Psoas muscle (tissue), 8 donors: ENCODE results near the gene IL21R. TPM values are rescaled to one million over a fixed set of nuclear protein-coding genes. Genes with fewer than 3 reads are reported as not detected.

Experiments
- ATAC-seq, 4 donors: fragments of 200-7000 bp; cut with Tn5 transposase; one replicate each; pipeline ENCODE4 v1.9.1; 2020; ENCODE audit warnings: moderate library complexity in 3 of 4, mild to moderate bottlenecking in 2 of 4
- DNase-seq, 2 donors: peaks; one replicate each; pipeline ENCODE4 v3.0.0-alpha.2; 2020
- H3K27ac ChIP-seq: fragments of 200-600 bp; one replicate; pipeline ENCODE4 v1.8.0; 2022
- H3K27me3 ChIP-seq, 3 donors: fragments of 200-600 bp in 1 of 3; one replicate each; pipeline versions ENCODE4 v1.6.1 to v1.8.0; 2013 to 2022; ENCODE audit warnings: low read length in 2 of 3, mild to moderate bottlenecking in 2 of 3, moderate library complexity in 1 of 3; ENCODE audit not compliant: insufficient read depth in 3 of 3
- H3K36me3 ChIP-seq, 2 donors: fragments of 200-600 bp in 1 of 2; one replicate each; pipeline versions ENCODE4 v1.6.1 to v1.8.0; 2013 to 2022; ENCODE audit warnings: low read depth in 1 of 2, mild to moderate bottlenecking in 1 of 2, moderate library complexity in 1 of 2; ENCODE audit not compliant: insufficient read depth in 1 of 2
- H3K4me1 ChIP-seq: fragments of 200-600 bp; one replicate; pipeline ENCODE4 v1.8.0; 2022
- H3K4me3 ChIP-seq: fragments of 200-600 bp; one replicate; pipeline ENCODE4 v1.8.0; 2022; ENCODE audit warnings: mild to moderate bottlenecking
- H3K9me3 ChIP-seq: fragments of 200-600 bp; one replicate; pipeline ENCODE4 v1.8.0; 2022
- CTCF ChIP-seq: fragments of 200-600 bp; IDR thresholded peaks from one replicate; pipeline ENCODE4 v1.8.0; 2022; ENCODE audit warnings: antibody characterized with exemption
- WGBS, 3 donors: extraction: QIAGEN DNeasy Blood & Tissue Kit; methylation state at CpG; one replicate each; pipeline versions ENCODE4 v1.1.6 to v1.1.7; 2013; 5-methylcytosine and 5-hydroxymethylcytosine counted together
- intact Hi-C, 2 donors: fragments of 100-400 bp; cut with DNase I; formaldehyde crosslinking; loops; one replicate each; pipeline versions ENCODE4 v1.11.0 to v1.14.2; 2022
- polyA plus RNA-seq, 3 donors: library from polyadenylated mRNA; stranded (reverse); fragments of 200-250 nt; gene quantifications; one replicate each; pipeline ENCODE4 v1.2.3, GENCODE V29; 2013
- total RNA-seq, 4 donors: library from RNA; stranded (reverse); fragmentation: NEBNext Ultra II Directional in 2 of 4; extraction: Animal tissue kit (Norgen Biotek cat#: 25700) in 2 of 4; gene quantifications; one replicate each; pipeline versions ENCODE4 v1.2.1 to v1.2.4, GENCODE V29; 2021 to 2023
- donor health status: healthy with polysubstance abuse.
- donor health status: DM: no; HTN: no; CAD: no; lungs with moderate emphysema.
- donor health status: Bipolar disorder and iron deficiency.
- donor health status: healthy.
- donor health status: DM: yes; HTN: yes; CAD: no.
- donor health status: DM: no; HTN: no; CAD: no.
- donor health status: DM: no; HTN: no; CAD: no.
- donor health status: DM: yes; HTN: yes; CAD: no.

The IL21R gene
- total and polyA plus RNA-seq, 7 donors: 0.01 to 0.15 (median 0.08) TPM; not detected in 2

GRCh38 chr16:27461483-27462171 lies 59.7 kb downstream of the IL21R start:
- ATAC-seq: peak; percentile 44 to 65 (median 56)
- 17 to 22% (median 18%) methylated on average over 16 of the region's 16 CpGs for WGBS, 3 donors

GRCh38 chr16:27462200-27462845 lies 60.3 kb downstream of the IL21R start:
- Histone ChIP-seq H3K9me3 (no peaks in the 10 kb centered on the region), H3K36me3 (peaks cover 9 to 73% of the 10 kb centered on the region in 2 donors), H3K27ac (peak overlapping the region; percentile 78), H3K4me1 (peaks cover 25% of the 10 kb centered on the region), H3K27me3 (no peaks in the 10 kb centered on the region), H3K4me3 (no peak overlapping the region)
- peak in 3 of 4 donors; percentile 7 to 44 (median 10) for ATAC-seq
- WGBS, 3 donors: 58 to 82% (median 59%) methylated on average over 17 to 18 of the region's 18 CpGs
- DNase-seq: peak in 1 of 2 donors; percentile 58
- intact Hi-C loops: loop anchor here in 1 of 2 donors (10.0 kb wide), 1 partner anchor 1512 kb away; the partner anchor contains the start of gene SPNS1
- TF ChIP-seq CTCF: no peak

More at GRCh38 chr16:27461483-27462171, 59.7 kb downstream of the IL21R start:
- DNase-seq: peak in 1 of 2 donors; percentile 66
- no peak for TF ChIP-seq CTCF
- Histone ChIP-seq H3K9me3 (no peaks in the 10 kb centered on the region), H3K4me3 (no peak overlapping the region), H3K36me3 (peaks cover 9 to 66% of the 10 kb centered on the region in 2 donors), H3K4me1 (peaks cover 25% of the 10 kb centered on the region), H3K27me3 (no peaks in the 10 kb centered on the region), H3K27ac (peak overlapping the region; percentile 78)
- intact Hi-C loops: loop anchor here in 1 of 2 donors (10.0 kb wide), 1 partner anchor 1513 kb away; the partner anchor contains the start of gene SPNS1

GRCh38 chr16:27462846-27463682 lies 61.1 kb downstream of the IL21R start:
- peaks cover 25% of the 10 kb centered on the region for H3K4me1 ChIP-seq
- TF ChIP-seq CTCF: no peak
- 78 to 88% (median 79%) methylated on average over 24 of the region's 24 CpGs for WGBS, 3 donors
- no peak overlapping the region for H3K4me3 ChIP-seq
- ATAC-seq (no peak), DNase-seq (peak in 1 of 2 donors; percentile 44)
- H3K36me3 ChIP-seq: peaks cover 9 to 80% of the 10 kb centered on the region in 2 donors
- H3K27me3 ChIP-seq: no peaks in the 10 kb centered on the region
- peak overlapping the region; percentile 78 for H3K27ac ChIP-seq
- intact Hi-C loops: loop anchor here in 1 of 2 donors (10.0 kb wide), 1 partner anchor 1512 kb away; the partner anchor contains the start of gene SPNS1
- no peaks in the 10 kb centered on the region for H3K9me3 ChIP-seq

- H3K36me3 ChIP-seq: peaks cover 9 to 89% of the 10 kb centered on the region in 2 donors
- intact Hi-C loops: loop anchor here in 1 of 2 donors (10.0 kb wide), 1 partner anchor 1511 kb away; the partner anchor contains the start of gene SPNS1
- WGBS, 3 donors: 91 to 92% (median 91%) methylated on average over 32 of the region's 32 CpGs
- H3K9me3 ChIP-seq: no peaks in the 10 kb centered on the region
- H3K27me3 ChIP-seq: no peaks in the 10 kb centered on the region
- peaks cover 25% of the 10 kb centered on the region for H3K4me1 ChIP-seq
- H3K4me3 ChIP-seq: no peak overlapping the region
- H3K27ac ChIP-seq: no peak overlapping the region
- DNase-seq (no peak), ATAC-seq (no peak)
- TF ChIP-seq CTCF: no peak
These were observed 62.0 kb downstream of the IL21R start for GRCh38 chr16:27463741-27464591.
